ENCODE data around the gene CDK15.

DNA sequence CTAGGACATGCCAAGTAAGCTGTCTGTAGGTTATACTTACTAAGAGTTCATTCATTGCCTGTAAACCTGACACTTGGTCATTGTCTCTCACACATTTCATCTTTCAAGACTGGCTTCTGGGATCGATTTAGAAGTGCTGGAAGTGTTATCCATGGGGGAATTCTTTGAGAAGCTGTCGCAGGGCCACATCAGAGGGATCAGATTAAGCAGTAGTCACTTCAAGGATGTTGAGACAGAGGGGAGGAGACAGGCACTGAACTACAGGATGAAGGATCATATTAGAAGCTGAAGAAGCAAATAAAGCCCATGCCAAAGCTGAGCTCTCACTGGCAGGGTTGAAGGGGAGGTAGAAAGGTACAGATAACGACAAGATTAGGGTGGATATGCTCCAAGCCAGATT lies 49.0 kb downstream of the CDK15 start:
- no peak for TF ChIP-seq EZH2 (IDR thresholded peaks at IDR 0.05; ENCODE audit: low read depth)
- TF ChIP-seq, protein P1, sequence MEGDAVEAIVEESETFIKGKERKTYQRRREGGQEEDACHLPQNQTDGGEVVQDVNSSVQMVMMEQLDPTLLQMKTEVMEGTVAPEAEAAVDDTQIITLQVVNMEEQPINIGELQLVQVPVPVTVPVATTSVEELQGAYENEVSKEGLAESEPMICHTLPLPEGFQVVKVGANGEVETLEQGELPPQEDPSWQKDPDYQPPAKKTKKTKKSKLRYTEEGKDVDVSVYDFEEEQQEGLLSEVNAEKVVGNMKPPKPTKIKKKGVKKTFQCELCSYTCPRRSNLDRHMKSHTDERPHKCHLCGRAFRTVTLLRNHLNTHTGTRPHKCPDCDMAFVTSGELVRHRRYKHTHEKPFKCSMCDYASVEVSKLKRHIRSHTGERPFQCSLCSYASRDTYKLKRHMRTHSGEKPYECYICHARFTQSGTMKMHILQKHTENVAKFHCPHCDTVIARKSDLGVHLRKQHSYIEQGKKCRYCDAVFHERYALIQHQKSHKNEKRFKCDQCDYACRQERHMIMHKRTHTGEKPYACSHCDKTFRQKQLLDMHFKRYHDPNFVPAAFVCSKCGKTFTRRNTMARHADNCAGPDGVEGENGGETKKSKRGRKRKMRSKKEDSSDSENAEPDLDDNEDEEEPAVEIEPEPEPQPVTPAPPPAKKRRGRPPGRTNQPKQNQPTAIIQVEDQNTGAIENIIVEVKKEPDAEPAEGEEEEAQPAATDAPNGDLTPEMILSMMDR (conservative IDR thresholded peaks at IDR 0.05), result no peak

Measured in PC-9 (cell line).